GM18508 (cell line): Measurements from ENCODE around the gene NCR3LG1.

ENCODE experiments used
- ATAC-seq: cut with Tn5 transposase; IDR thresholded peaks from one replicate; pipeline ENCODE4 v1.9.1; 2021; ENCODE audit warnings: moderate number of reproducible peaks; ENCODE audit not compliant: insufficient read depth, unreplicated experiment

Gene NCR3LG1, protein sequence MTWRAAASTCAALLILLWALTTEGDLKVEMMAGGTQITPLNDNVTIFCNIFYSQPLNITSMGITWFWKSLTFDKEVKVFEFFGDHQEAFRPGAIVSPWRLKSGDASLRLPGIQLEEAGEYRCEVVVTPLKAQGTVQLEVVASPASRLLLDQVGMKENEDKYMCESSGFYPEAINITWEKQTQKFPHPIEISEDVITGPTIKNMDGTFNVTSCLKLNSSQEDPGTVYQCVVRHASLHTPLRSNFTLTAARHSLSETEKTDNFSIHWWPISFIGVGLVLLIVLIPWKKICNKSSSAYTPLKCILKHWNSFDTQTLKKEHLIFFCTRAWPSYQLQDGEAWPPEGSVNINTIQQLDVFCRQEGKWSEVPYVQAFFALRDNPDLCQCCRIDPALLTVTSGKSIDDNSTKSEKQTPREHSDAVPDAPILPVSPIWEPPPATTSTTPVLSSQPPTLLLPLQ

DNA sequence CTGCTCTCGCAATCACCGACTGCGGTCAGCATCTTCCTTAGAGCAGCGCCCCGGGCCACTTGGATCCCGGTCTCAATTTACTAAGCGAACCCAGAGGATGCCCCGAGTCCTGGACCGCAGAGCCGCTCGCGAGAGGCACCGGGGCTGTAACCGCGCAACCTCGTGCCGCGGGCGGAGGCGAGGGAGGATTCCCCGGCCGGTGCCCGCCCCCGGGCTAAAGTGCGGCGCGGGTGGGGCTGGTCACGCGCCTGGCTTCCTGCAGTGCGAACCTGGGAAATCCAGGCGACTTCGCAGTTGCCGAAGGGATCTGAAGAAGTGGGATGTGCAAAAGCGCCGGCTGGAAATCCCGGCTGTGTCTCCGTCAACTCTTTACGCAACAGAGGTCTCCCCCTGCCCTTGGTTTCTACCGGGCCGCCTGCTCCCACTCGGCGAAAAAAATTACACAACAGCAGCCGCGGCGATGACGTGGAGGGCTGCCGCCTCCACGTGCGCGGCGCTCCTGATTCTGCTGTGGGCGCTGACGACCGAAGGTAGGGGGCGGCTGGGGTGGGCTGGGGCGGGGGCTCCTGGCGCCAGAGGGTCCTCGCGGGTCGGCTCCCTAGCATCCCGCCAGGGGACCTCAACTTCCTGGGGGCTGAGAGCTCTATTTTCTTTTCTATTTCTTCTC lies at the start of gene NCR3LG1:
NCR3LG1 (plus strand) TSS at position 291 of the 667 bp plus-strand sequence; CDS start at position 461, 170 bp downstream.
- ATAC-seq: no peak

DNA sequence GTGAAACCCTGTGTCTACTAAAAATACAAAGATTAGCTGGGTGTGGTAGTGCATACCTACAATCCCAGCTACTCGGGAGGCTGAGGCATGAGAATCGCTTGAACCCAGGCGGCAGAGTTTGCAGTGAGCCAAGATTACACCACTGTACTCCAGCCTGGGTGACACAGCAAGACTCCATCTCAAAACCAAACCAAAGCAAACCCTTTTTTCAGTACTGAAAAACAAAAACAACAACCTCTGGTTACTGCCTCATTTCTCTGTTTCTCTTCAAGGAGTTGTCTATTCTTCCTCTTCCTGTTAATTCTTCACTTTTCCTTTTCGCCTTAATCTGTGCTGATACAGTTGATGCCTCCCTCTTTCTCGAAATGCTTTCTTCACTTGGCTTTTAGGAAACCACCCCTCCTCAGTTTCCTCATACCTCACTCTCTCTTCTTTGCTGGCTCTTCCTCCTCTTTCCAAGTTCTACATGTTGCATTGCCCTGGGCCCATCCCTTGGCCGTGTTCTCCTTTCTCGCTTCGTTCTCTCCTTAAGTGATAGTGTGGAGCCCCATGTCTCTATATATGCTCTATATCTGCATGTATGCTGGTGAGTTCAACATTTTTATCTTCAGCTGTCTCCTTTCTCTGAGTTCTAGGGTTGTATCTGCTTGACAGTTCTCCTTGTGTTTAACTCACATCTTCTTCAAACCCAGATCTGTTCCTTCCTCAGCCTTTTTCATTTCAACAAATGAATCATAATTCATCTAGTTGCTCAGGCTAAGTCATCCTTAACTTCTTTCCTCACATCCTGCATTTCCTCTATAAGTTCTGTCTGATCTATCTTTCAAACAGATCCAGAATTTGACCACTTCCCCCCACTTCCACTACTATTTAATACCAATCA lies 38.0 kb upstream of the NCR3LG1 start:
- no peak for ATAC-seq

DNA sequence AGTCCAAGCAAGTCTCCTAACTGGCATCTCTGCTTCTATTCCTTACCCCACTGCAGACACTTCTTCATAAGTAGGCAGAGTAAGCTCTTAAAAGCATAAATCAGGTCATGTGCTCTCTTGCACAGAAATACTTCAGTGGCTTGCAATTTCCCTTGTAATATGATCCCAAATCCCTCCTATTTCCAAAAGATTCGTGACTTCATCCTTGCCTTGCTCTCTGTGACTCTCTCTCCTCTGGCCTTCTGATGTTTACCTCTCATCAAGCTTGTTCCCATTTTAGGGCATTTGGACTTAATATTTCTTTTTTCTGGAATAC lies 37.4 kb upstream of the NCR3LG1 start:
- ATAC-seq: no peak

DNA sequence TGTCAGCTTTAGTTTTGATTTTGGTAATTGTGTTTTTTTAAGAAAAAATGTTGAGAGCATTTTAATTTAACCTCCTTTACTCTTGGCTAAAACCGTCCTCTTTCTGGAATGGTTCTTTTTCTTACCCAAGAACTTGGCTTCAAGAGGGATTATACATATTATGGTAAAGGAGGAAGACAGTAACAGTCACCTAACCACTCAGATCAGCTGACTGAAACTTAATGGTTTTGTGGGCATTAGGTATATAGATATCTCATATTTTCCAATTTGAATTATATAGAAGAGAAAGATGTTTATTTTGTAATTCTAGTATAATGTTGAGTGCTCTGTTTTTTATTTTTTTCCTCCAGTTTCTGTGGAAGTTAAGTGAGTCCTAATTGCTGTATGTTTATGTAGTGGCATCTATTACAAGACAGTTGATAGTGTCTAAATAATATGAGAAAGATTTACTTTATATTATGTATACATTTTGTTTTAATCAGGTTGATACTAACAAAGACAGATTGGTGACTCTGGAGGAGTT lies 36.6 kb upstream of the NCR3LG1 start:
- no peak for ATAC-seq

DNA sequence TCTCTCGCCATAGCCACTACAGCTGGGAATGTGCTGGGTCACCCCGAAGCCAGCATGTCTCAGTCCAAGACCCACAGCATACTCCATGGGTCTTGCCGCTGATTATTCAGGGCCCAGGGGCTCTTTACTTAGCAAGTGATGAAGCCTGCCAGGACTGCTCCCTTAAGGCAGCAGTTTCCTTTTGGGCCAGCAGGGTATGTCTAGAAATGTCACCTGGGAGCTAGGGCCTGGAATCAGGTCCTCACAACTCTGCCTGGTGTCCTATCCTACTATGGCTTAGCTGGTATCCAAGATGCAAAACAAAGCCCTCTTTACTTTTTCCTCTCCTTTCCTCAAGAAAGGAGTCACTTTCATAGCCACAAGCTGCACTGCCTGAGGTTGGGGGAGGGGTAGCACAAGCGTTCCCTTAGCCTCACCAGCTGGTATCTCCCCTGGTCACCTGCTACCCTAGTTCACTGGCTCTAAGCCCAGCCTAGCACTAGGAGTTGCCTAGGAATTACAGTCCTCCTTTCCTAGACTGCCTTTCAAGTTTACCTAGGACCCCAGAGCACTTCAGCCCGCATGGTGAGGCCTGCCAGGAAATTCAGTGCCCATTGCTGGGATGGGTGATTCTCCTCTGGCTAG lies 22.6 kb upstream of the NCR3LG1 start:
- no peak for ATAC-seq

DNA sequence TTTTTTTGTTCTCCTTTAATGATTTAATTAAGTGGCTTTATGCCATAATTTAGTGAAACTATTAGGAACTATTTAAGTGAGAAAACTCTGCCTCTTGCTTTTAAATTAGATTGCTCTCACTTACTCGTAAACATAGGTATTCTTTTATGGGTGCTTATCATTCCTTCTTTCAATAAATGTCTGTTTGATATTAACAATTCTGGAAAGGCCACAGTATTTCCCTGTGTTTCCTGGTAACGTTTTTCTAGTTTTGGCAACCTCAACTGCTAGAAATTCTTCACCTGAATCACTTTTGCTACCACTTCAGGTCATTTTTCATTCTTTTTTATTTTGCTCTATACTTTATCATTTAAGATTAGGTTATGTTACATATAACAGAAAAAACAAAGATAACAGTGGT lies 19.9 kb upstream of the NCR3LG1 start:
- no peak for ATAC-seq

DNA sequence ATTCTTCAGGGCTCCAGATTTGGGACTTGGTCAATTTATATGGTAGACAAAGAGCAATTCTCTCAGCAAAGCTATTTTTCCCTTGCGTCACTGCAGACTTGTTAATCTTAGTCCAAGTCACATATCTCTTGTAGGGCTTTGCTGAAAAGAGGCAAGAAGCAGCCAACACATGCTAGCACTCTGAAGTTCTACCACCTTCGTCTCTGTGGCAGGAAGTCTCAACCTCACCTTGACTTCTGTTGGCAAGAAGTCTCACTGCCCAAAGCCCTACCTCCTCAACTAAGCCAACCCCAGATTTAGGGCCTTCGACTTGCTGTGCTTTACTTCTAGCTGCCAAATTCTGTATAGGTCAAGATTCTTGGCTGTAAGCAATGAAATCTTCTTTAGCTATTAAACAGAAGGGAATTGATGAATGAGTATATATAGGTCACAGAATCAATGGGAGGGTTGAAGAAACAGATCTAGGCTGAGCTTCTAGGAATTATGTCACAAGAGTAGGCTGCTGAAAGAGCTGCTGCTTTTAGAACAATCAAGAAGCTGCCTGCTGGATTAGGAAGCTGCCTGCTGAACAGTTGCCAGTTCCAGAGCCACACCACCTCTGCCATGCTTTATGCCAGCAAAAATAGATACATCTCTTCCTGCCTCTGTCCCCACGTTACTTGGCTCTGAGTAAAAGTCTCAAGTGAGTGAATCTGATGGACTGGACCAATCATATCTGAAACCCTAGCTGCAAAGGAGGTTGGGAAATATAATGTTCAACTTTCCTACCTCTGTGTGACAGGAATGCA lies 17.6 kb upstream of the NCR3LG1 start:
- no peak for ATAC-seq

DNA sequence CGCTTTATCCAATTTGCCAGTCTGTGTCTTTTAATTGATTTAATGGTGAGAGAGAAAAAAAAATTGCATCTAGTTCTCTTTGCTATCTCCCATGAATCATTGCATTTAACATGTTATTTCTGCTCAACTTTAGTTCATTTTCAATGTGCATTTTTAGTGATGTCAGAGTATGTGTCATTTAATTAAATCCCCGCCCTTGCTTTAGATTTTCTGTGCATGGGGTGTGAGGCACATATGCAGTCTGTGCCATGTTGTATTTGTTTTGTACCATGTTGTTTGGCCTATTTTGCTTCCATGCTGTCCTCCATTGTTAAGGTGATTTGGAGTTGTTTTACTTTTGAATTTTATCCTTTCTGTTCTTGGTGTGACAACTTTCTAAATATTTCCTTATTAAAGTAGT lies 8.3 kb upstream of the NCR3LG1 start:
- ATAC-seq: no peak

DNA sequence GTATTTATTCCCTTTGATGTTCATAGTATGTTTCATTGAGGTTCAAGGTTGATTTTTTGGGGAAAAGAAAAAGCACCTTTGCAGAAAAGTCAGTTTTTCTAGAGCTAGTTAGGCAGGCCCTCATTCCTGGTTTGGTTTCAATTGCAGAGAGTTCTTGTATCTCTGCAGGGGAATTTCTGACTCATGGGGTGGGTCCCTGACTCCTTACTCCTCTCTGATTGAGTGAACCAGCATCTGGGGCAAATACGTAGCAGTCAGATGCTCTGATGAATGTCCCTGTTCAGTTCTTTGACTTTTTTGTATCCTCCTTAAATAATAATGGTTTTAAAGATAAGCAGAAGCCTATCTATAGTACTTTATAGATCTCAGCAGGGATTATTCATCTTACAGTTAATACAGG lies 7.7 kb upstream of the NCR3LG1 start:
- no peak for ATAC-seq

DNA sequence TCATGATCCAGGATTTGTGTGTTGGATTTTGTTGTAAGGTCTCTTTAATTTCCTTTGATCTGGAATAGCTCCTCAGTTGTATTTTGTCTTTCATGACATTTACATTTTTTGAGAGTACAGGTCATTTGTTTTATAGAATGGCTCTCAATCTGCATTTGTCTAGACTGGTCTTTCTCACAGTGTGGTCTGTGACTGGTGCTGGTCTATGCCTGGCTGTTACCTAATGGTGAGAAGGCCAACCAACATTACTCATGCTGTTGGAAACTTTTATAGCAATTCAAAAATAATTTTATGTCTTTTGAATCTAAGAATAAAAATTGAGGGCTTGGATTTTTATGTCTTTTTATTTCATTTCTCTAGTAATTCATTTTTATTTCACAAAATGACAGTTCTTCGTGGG lies 3.9 kb upstream of the NCR3LG1 start:
- ATAC-seq: no peak

DNA sequence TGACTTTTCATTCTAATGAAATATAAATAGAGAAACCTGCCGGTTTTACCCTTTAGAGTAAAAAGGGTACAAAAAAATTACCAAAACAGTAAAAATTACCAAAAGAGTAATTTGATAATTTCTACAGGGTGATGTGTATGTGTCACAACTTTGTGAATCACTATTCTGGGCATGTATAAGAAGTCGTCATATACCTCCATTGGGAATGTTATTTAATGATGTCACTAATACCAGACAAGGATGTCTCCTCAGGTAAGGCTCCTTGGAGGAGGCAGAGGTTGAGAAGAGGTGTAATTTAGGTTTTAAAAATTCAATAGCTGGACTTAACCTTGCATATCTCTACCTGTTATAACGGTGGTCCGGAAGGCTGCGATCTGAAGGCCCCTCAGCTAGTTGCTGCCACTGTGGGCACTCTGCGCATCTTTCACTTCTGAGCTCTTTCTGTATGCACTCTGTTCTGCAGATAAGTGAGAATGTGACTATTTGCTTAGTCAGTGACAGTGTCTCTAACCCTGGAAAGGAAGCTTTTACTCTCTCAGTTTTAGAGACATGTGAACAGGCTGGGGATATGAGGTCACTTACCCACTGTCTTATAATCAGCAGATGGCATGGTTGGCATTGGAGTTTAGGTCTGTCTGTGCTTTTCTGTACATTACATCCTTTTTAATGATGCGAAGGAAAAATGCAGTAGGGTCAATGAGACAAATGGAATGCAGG lies 987 bp upstream of the NCR3LG1 start:
- ATAC-seq: no peak

DNA sequence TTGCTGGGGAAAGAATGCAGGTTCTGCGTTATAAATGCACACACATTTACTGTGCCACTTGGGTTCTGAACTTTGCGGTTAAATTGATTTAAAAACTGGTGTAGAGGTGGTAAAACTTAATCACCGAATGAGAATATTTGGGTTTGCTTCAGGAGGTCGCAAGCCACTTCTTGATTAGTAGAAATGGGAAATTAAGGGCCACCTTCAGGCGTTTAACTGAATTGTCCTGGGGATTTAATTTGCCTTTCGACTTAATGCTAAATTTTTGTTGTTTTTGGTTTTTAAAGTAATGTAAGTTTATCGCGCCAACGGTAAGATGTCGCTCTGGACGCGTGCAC lies 459 bp upstream of the NCR3LG1 start:
- ATAC-seq: no peak

DNA sequence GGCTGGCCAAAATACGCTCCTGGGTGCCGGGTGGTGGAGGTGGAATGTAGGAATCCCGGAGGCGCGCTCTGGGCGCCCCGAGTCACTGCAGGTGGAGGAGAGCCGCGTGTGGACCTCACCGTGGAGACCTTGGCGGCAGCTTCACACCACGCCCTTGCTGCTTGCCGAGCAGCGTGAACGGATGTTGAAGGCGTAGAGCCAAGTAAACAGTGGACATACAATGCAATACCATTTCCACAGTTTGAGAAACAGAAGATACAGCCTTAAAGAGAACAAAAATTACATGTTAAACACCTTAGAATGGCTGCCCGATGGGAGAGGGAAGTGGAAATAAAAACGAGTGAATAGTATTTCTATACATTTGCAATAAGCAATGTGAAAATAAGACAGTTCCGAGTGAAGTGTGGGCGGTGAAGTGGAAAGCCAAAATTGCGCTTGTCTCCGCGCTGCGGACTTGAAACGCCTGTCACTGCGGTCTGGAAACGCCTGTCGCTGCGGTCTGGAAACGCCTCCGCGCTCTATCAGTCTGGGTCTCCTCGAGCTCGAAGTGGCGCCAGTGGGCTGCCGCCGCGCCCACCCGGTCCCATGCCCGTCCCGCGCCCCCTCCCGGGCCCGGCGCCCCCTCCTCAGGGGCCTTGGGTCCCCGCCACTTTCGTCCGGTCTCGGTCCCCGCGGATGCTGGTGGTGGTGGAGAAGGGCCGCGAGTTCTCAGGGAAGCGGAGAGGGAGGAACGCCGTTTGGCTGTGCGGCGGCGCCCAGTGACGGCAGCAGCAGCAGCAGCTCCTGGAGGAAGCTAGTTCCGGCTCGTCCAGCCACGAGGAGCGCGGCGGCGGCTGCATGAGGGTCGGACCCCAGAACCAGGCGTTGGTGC lies 1.6 kb downstream of the NCR3LG1 start:
- ATAC-seq: no peak

DNA sequence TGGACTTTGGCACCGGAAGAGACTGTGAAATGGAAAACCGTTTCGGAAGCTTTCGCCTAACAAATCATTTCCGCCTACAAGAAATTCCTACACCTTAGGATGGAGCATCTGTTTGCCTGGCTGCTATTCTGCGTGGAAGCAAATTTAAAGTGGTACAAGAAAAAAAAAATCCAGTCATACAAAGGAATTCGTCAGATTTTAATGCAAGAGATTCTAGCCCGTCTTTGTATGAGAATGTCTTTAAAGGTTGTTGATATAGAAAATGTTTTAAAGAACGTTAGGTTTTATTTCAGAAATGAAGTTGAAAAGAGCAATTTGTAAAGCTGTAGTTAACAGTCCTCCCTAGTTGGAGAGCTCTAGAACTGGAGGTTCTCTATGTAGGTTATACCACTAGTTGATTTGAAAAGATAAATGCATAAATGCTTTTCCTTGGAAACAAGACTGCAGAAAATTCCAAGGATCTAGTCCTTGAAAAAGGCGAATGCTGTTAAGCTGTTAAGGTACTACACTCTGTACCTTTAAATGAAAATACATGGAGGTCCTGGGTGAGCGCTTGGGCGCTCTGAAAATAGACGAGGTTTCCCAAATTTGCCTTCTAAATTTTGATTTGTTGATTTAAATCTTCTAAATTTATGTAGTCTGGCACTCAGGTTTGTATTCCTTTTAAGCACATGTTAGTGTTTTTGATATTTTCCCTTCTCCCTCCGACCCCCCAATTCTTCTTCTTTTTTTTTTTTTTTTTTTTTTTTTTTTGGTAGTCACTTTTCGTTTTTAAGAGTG lies 2.4 kb downstream of the NCR3LG1 start:
- no peak for ATAC-seq

DNA sequence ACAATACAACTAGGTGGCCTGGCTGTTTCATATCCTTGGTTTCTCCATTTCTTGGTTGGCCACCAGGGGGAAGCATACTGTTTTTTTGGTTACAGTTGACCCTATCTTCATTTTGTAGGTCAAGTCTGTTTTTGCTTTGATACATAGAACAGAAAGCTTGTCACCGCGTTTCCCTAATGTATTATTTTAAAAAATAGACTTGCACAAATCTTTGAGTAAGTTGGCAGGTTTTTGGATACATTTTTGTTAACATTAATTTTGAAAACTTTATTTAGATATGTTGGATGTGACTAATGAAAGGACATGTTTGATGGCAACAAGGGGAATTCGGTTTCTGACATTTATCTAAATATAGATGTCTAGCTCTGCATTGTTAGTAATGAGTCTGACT lies 3.0 kb downstream of the NCR3LG1 start:
- ATAC-seq: no peak

DNA sequence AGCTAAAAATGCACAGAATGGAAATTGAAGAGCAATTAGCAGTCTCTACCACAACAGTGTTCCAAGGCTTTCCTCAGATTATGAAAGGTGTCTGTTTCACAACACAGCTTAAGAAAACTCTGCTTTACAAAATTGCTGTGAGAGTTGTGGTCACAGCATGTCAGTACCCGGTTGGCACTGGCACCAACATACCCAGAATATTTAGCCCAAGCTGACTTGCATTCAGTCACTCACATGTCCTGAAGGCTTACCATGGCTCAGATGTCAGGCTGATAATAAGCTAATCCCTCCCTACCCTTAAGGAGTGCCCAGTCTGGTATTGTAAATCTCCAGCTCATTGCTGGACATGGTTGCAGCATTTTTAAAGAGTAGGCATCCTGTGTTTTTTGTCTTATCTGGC lies 14.9 kb downstream of the NCR3LG1 start:
- ATAC-seq: no peak

DNA sequence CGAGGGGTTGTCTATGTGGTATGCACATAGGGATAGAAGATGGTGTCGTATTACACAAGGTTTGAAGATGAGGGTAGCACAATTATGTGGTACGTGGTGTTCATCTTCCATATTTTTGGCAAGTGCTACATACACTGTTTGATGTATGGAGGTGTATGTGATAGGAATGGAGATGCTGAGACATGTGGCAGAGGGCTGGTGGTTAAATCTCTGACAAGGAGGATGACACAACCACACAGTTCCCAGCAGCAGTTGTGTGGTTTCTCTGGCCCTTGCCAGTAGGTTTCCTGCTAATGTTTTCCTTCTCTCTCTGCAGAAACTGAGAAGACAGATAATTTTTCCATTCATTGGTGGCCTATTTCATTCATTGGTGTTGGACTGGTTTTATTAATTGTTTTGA lies 17.0 kb downstream of the NCR3LG1 start:
- no peak for ATAC-seq
